GM21528 (cell line): ENCODE results near the gene ATP11A.
A peak's percentile ranks its signal among the peaks of the same experiment; 100 is the strongest.
"Not testable (repeated sequence)": the region's sequence is repeated elsewhere in the genome, so short reads cannot be mapped to it uniquely, and the experiment has no call there.

Experiments used
- ATAC-seq: cut with Tn5 transposase; IDR thresholded peaks from one replicate; pipeline ENCODE4 v1.9.1; 2021; ENCODE audit warnings: mild to moderate bottlenecking, moderate library complexity; ENCODE audit not compliant: unreplicated experiment, low FRiP score

The ATP11A gene

DNA sequence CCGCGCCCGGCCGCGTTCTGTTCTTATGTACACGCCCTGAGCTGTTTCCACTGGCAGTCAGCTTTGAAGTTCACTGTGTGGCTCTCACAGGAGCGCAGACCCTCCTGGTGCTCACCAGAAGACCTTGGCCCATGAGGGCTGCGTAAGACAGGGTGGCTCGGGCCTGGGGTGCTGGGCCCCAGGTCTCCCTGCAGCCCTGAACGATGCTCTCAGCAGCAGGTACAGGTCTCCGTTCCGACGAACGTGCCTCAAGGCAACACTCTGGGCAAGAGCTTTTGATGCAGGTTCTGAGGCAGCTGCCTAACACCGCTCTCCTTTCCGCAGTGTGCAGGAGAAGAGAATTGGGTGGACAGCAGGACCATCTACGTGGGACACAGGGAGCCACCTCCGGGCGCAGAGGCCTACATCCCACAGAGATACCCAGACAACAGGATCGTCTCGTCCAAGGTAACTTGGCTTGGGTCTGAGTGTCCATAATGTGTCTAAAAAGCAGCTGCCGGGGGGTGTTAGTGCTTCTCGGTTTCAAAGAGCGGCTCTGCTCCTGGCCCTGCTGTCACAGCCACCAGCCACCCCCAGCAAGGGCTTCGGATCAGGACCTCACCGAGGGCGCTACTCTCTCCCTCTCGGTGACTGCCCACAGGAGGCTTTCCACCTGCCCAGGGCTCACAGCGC, 95.1 kb downstream of the ATP11A start:
- ATAC-seq: no peak

DNA sequence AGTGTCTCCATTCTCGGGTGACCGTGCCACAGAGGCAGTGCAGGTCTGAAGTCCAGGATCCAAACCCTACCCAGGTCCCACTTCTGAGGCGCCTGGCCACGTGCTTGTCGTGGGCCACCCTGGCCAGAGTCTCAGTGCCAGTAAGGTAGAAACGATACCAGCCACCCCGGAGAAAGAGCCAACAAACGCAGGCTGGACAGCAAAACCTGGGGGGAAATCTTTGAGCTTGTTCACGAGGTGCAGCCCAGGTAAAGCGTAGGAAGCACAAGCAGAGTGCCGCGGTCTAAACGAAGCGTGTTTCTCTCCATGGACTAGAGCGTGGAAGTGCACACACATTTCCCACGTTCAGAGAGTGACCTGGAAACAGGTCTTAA, 95.6 kb downstream of the ATP11A start:
- ATAC-seq: no peak

DNA sequence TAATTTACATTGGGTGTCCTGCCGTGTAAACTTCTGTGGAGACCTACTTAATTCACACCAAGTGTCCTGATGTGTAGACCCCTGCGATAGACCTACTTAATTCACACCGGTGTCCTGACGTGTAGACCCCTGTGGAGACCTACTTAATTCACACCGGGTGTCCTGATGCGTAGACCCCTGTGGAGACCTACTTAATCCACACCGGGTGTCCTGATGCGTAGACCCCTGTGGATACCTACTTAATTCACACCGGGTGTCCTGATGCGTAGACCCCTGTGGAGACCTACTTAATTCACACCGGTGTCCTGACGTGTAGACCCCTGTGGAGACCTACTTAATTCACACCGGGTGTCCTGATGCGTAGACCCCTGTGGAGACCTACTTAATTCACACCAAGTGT, 97.0 kb downstream of the ATP11A start:
- ATAC-seq: not testable (repeated sequence)

DNA sequence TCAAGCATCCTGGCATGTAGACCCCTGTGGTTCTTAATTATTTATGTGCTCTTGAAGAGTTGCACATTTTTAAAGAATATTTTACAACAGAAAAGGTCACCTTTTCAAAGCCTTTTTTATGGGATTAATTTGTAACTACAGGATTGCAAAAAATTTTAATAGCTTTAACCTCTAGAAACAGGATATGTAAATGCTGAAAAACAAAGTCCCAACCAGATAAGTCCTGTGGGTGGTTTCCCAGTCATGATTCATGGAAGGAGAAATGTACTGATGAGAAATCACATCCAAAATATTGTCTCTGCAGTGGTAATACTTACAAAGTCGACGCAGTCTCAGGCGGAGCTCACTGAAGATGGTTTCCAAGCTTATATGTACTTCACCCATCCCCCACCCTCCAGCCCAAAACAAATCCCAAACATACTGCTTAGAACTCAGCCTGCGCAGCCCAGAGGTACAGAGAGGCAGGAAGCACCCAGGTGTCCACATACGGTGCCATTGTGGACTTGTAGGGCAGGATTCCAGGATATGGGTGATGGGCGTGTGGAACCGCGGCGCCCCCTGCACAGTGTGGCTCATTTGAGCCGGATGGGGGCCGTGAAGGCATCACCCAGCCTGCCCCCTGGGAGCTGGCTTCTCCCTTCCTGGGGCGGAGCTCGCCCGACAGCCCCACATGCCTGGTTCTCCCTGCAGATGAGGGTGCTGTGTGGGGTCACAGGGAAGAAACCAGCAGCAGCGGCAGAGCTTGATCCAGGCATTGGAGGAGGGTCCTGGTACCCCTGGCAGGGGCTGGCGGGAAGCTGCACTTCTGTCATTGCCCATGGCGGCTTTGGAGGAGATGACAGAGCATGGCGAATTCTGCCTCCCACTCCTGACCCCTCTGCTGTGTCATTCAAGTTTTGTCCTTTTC, 101.2 kb downstream of the ATP11A start:
- no peak for ATAC-seq

DNA sequence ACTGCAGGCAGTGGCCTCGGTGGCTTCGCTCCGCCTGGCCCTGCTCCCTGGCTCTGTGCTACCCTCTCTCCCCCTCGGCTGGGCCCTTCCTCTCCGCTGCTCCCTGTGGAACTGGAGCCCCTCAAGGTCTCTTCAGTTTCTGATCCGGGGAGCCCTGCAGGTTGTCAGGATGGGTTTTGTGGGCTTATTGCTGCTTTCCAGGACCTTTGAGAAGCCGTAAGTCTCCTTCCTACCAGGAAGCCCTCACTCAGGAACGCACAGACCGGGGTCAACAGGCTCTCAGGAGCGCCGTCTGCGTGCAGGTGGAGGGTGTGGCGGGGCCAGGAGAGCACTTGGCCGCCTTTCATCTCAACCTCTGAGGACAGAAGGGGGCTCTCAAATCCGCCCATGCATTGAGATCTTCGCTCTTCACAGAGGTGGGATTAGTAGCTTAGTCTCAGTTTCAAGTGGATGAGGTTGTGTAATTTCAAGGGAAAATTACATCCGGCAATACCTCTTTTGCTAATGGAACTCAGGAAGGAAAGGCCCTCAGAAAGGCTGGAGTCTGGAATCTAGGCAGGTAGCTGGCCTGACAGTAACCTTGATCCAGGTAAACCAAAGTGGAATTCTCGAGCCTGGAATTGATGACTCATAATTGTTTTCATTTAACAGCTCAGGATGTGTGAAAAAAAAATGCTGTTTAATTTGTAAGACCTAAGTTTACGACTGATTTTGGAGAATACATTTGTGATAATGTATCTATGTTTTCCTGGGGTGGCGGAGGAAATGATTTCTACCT, 102.0 kb downstream of the ATP11A start:
- ATAC-seq: no peak

DNA sequence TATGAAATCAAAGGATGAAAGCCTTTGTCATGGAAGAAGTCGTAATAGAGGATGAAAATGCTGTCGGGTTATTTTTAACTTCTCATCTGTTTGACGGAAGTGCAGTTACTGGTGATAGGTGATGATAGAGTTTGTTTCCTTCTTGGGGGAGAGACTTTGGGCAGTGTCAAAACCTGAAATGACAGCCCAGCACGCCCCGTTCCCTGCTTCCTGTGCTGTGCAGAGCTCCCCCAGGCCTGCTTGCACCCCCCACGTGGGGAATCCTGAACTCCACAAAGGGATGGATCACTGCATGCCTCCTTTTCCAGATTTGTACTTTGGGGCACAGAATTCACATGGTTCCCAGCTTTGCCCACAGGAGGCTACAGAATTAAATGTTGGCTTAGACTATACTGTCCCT, 102.7 kb downstream of the ATP11A start:
- ATAC-seq: no peak

DNA sequence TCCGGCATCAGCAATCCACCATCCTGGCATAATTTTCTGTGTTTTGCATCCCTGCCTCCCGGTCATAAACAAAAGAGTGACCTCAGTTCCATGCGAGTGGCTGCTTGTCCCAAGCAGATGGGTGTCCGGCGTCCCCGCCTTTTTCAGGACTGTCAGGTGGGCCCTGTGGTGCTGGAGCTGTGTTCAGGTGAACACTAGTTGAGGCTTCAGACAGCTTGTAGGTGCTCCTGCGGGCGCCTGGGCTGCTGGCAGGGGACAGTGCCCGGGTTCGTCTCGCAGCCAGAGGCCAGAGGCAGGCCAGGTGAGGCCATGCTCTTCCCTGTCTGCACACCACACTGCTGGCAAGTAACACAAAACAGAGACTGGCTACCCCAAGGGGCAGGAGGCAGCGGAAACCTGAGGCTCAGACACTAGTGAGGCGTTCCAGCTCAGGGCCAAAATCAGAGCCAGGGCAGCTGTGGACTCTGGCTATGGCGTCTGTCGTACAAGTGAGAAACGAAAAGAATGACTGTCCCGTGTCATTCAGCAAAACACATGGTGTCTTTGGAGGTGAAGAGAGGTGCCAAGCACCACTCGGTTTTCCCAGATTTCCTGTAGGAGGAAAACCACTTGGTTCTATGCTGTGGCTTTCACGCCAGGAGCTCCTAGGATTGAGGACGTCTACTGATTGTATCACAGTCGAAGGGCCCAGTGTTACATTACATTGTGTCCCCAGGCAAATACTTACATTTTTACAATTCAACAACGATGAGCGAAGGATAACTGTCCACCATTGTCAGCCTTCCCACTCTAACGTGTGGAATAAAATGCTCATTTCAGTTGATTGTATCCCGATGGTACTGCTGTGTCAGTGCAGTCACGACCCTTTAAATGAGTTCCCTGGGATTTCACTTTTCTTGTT, 104.0 kb downstream of the ATP11A start:
- no peak for ATAC-seq

DNA sequence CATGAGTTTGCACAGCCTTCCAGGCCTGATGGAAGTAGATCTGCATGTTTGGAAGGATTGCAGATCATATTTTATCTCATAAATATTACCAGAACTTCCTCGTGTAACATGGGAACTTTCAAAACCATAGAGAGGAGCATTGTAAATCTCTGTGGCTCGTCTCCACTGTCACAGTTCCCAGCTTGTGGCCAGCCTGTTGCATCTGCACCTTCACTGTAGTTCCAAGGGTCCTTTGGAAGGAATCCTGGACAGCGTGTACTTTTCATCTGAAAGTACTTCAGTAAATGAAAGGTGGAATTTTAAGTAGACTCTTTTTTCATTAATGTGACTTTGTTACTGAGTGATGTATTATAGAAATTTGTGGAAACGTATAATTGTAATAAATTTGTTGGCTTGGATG, 105.4 kb downstream of the ATP11A start:
- no peak for ATAC-seq

DNA sequence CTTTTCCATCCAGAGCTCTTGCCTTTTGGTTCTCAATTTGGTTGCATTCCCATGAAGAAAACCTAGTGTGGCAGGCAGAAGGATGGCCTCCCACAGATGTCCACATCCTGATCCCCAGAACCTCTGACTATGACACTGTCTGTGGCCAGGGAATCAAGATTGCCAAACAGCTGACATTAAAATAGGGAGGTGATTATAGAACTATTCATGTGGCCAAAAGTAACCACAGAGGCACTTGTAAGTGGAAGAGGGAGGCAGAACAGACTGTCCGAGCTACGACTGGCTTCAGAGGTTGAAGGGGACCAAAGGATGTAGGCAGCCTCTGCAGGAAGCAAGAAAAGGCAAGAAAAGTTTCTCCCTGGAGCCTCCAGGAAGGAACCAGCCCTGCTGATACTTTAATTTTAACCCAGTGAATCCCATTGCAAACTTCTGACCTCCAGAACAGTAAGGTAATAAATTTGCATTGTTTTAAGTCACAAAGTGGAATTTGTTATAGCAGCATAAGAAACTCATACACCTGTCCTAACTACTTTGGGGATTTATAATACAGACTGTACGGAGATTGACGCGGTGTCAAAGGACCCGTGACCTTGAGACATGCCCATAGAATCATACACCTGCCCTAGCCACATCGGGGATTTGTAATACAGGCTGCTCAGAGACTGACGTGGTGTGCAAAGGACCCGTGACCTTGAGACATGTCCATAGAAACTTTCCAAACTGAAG, 106.5 kb downstream of the ATP11A start:
- ATAC-seq: no peak

DNA sequence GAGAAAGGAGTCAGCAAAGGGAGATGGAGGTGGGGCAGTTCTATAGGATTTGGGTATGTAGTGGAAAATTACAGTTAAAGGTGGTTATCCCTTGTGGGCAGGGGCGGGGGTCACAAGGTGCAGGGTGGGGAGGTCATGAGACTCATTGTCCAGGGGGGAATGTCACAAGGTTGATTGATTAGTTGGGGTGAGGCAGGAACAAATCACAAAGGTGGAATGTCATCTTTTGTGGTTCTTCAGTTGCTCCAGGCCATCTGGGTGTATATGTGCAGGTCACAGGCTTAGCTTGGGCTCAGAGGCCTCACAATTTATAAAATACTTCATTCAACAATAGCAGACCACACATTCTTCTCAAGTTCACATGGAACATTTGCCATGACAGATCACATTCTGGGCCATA, 109.6 kb downstream of the ATP11A start:
- no peak for ATAC-seq

DNA sequence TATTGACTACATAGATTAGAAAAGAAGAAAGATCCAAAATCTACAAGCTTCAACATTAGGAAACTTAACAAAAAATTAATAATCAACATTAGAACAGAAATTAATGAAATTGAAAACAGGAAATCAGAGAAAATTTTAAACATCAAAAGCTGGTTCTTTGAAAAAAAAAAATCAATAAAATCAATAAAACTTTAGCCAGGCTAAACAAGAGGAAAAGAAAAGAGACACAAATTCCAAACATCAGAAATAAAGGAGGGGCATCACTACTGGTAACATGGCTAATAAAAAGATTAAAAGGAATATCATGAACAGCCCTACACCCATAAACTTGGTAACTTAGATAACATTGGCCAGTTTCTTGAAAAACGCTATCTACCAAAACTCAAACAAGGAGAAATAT, 110.2 kb downstream of the ATP11A start:
- no peak for ATAC-seq

DNA sequence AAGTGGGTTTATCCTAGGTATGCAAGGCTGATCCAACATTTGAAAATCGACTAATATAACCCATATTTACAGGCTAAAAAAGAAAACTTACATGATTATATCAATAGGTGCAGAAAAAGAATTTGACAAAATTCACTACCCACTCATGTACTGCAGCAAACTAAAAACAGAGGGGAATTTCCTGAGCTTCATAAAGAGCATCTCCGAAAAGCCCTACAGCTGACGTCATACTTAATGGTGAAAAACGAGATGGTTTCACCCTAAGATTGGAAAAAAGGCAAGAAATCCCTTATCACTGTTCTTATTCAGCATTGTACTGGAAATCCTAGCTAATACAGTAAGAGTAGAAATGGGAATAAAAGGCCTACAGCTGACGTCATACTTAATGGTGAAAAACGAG, 111.0 kb downstream of the ATP11A start:
- ATAC-seq: not testable (repeated sequence)

DNA sequence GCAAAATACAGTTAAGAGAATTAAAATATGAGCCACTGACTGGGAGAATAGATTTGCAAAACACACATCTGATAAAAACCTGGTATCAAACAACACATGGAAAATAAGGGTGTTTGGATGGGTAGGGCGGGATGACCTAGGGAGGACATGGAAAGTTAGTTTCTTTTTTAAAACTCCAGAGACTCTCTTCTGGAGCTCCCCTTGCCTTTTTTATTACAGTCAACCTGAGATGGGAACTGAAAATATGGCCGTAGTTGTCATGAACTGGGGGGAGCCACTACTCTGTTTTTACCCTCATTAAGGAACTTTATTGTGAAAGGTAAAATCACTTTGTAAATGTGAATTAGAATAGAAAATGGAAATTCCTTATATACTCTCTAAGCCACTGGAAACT, 113.0 kb downstream of the ATP11A start:
- ATAC-seq: peak; percentile 53

DNA sequence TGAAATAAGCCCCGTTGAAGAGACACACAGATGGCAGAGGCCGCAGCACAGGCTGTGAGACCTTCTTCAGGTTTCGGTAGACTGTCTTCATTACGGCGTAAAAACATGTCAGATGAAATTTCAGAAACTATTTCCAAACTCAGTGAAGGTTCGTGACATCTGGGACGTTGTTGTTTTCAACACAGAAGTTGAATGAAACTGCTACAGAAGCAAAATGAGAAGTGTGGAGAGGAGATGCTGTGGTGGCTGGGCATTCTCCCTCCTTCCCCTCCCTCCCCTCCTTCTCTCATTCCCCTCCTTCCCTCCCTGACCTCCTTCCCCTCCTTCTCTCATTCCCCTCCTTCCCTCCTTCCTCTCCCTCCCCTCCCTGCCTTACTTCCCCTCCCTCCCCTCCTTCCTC, 113.6 kb downstream of the ATP11A start:
- peak; percentile 73 for ATAC-seq

DNA sequence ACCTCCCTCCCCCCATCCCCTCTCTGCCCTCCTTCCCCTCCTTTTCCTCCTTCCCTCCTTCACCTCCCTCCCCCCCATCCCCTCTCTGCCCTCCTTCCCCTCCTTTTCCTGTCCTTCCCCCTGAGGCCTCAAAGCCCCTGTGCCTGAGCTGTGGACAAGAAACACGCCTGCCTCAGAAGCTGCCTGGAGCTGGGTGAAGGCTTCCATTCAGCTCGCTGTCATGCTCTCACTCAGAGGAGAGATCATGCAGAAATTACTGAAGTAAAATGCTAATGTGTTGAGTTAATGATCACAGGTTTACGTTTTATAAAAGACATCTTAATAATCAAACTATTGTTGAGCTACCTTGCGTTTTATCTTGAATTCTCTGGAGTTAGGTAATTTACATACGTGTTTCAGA, 114.5 kb downstream of the ATP11A start:
- ATAC-seq: no peak

DNA sequence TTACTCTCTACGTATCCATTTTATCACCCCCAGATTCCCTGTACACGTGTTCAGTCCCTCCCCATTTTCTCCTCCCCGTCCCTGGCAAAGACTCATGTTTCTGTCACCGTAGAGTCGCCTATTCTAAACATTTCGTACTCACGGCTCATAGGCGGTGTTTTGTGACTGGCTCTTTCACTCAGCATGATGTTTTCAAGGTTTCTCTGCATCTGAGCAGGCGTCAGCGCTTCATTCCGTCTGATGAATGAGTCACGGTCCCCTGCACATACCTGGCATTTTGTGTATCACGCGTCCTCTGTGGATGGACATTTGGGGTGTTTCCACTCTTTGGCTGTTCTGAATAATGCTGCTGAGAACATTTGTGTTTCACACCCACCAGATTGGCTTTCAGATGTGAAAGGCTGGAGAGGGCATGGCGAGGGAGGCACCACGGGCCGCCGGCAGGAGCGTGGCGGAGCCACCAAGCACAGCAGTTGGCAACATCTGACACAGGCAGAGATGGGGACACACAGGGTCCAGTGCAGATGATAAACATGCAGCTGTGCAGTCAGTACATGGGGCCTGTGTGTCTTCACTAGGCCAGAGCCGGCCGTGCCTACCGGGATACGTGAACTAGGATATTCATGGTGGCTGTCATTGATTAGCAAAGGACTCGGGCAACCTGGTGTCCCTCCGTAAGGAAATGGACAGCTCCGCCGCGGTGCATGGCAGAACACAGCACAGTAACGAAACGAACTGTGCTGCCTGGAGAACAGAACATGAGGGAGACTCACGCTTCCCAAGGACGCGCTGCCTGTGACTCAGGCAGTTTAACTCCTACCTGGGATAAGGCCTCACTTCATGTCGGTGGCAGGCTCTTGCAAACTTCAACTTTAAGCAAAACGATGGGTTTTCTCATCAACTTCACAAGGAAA, 117.2 kb downstream of the ATP11A start:
- no peak for ATAC-seq

DNA sequence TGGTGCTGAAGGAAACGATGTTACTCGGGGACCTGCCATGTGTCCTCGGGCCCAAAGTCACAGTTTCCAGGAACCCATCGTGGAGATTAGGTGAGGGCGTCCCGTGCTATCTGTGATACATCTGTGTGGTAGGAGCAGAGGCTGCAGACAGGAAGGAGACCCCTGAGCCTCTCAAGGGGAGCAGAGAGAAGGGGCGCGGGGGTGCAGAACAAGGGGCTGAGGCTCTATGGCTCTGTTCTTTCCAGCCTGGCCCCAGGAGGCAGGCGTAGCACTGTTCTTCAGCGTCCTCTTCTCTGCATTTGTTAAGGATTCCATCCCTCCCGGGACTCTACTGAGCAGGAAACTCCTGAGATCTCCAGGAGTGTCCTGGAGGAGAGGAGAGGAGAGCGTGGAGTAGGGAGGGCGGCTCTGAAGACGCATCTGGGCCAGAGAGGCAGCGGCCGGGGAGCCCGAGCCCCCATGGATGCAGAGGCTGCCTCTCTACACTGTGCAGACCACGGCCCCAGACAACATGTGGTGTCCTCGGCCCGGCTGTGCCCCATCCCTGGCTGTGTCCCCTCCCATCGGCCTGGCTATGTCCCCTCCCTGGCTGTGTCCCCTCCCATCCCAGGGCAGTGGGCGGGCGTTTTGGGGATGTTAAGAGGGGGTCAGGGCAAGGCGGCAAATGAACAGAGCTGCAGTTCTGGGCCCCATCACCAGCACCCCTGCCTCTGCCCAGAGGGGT, 118.0 kb downstream of the ATP11A start:
- no peak for ATAC-seq
